H4 (cell line): ENCODE measurements around the gene TANGO6. TPM values are rescaled to one million over a fixed set of nuclear protein-coding genes. Genes with fewer than 3 reads are reported as not detected.

Experiments
- DNase-seq: peaks from one replicate; pipeline ENCODE4 v3.0.0-alpha.2; 2015; ENCODE audit warnings: low spot score
- total RNA-seq: library from RNA; depleted of rRNA; stranded (reverse); fragments of >200 nt; shearing (Covaris generic); gene quantifications from 2 replicates; pipeline ENCODE4 v1.2.3, GENCODE V29; 2014

TANGO6 gene
- total RNA-seq, 1 experiment from 2014 or later = 10.6 TPM

- DNase-seq = no peak
Measured at GRCh38 chr16:69095193-69095592, 251.9 kb downstream of the TANGO6 start.

- no peak for DNase-seq
Measured at GRCh38 chr16:69100071-69100691, 256.9 kb downstream of the TANGO6 start.

GRCh38 chr16:69105501-69106361 lies 262.4 kb downstream of the TANGO6 start, which contains the start of gene HAS3:
Gene HAS3 (plus strand): TSS chr16:69105653. CDS start chr16:69109396, 3,743 bp downstream.
- no peak for DNase-seq

- DNase-seq = no peak
Measured at GRCh38 chr16:69106491-69107315, 263.4 kb downstream of the TANGO6 start.

GRCh38 chr16:69107316-69107962 lies 264.1 kb downstream of the TANGO6 start:
- no peak for DNase-seq

GRCh38 chr16:69108064-69108904 lies 265.0 kb downstream of the TANGO6 start:
- DNase-seq = no peak

- DNase-seq = no peak
Measured at GRCh38 chr16:69108905-69109252, 265.5 kb downstream of the TANGO6 start.

- DNase-seq = no peak
Measured at GRCh38 chr16:69109486-69110270, 266.3 kb downstream of the TANGO6 start.

- DNase-seq = no peak
Measured at GRCh38 chr16:69110406-69110805, 267.1 kb downstream of the TANGO6 start.

- no peak for DNase-seq
Measured at GRCh38 chr16:69111216-69111875, 268.0 kb downstream of the TANGO6 start.

GRCh38 chr16:69111876-69112230 lies 268.5 kb downstream of the TANGO6 start:
- no peak for DNase-seq

- DNase-seq = peak; percentile 27
Measured at GRCh38 chr16:69112285-69113129, 269.2 kb downstream of the TANGO6 start.

- DNase-seq = no peak
Measured at GRCh38 chr16:69113216-69113615, 269.9 kb downstream of the TANGO6 start.

- no peak for DNase-seq
Measured at GRCh38 chr16:69114346-69114975, 271.1 kb downstream of the TANGO6 start.

- no peak for DNase-seq
Measured at GRCh38 chr16:69114976-69115355, 271.6 kb downstream of the TANGO6 start.

GRCh38 chr16:69115361-69115760 lies 272.0 kb downstream of the TANGO6 start:
- no peak for DNase-seq

GRCh38 chr16:69115837-69116236 lies 272.5 kb downstream of the TANGO6 start:
- DNase-seq = no peak

- no peak for DNase-seq
Measured at GRCh38 chr16:69116256-69116875, 273.0 kb downstream of the TANGO6 start.
